OCI-LY3 (cell line): ENCODE measurements around the gene CAPN1.

Experiments used
- CTCF ChIP-seq: fragments of 200-600, 300-600 bp; sonication (generic); IDR thresholded peaks from 2 replicates; pipeline ENCODE4 v1.5.1; 2014; ENCODE audit warnings: antibody characterized with exemption, low read length, low read depth
- EZH2phosphoT487 ChIP-seq: fragments of 200-600 bp; shearing (Covaris generic); IDR thresholded peaks from 2 replicates; pipeline ENCODE4 v1.6.1; 2018; ENCODE audit warnings: antibody characterized with exemption, mixed run types, low read depth

GRCh38 chr11:65156256-65156655 is 25.5 kb upstream of the CAPN1 start:
- TF ChIP-seq CTCF (no peak), EZH2phosphoT487 (no peak)
